Measurements from ENCODE around the gene BBS2. TPM values are rescaled to one million over a fixed set of nuclear protein-coding genes. Genes with fewer than 3 reads are reported as not detected.

The BBS2 gene
- 16.7 to 22.5 TPM (median 18.9 TPM) in 5 replicates for total RNA-seq (2022; extraction: Qiagen RNA extraction; ENCODE audit: low read depth)

GRCh38 chr16:56519459-56520250 is at the start of gene BBS2:
Gene BBS2 (minus strand): TSS chr16:56520024. CDS start chr16:56519862, 162 bp downstream.

GRCh38 chr16:56564793-56565477 is 45.1 kb upstream of the BBS2 start, which contains the start of gene MT4:
Gene MT4 (plus strand): TSS chr16:56565073. CDS start chr16:56565129, 56 bp downstream.

GRCh38 chr16:56450986-56451752 is 68.7 kb downstream of the BBS2 start, which contains the start of the genes NUDT21 and OGFOD1:
Gene NUDT21 (minus strand): TSS chr16:56451332. CDS start chr16:56451202, 130 bp downstream.
Gene OGFOD1 (plus strand): TSS chr16:56451554. CDS start chr16:56451613, 59 bp downstream.

Other genes with a start within 250 kb of the BBS2 start
- 58.6 to 71.7 TPM (median 66.7 TPM) in 5 replicates for gene AMFR, start 94.5 kb downstream of the BBS2 start, total RNA-seq (2022; extraction: Qiagen RNA extraction; ENCODE audit: low read depth)
- 105 to 126 TPM (median 122 TPM) in 5 replicates for gene NUDT21, start 68.7 kb downstream of the BBS2 start, total RNA-seq (2022; extraction: Qiagen RNA extraction; ENCODE audit: low read depth)
- gene OGFOD1, start 68.5 kb downstream of the BBS2 start, total RNA-seq (2022; extraction: Qiagen RNA extraction; ENCODE audit: low read depth) = 65.9 to 95.4 TPM (median 79.4 TPM) in 5 replicates
- not detected in 5 replicates for gene MT4, start 45.0 kb upstream of the BBS2 start, total RNA-seq (2022; extraction: Qiagen RNA extraction; ENCODE audit: low read depth)
- 0.31 TPM in 1 of 5 replicates, not detected in the others for gene MT3, start 69.5 kb upstream of the BBS2 start, total RNA-seq (2022; extraction: Qiagen RNA extraction; ENCODE audit: low read depth)
- gene MT2A, start 88.6 kb upstream of the BBS2 start, total RNA-seq (2022; extraction: Qiagen RNA extraction; ENCODE audit: low read depth) = 1,633 to 2,275 TPM (median 1,837 TPM) in 5 replicates
- gene MT1E, start 105.8 kb upstream of the BBS2 start, total RNA-seq (2022; extraction: Qiagen RNA extraction; ENCODE audit: low read depth) = 0.69 TPM in 1 of 5 replicates, not detected in the others
- gene MT1M, start 112.6 kb upstream of the BBS2 start, total RNA-seq (2022; extraction: Qiagen RNA extraction; ENCODE audit: low read depth) = not detected in 5 replicates
- gene MT1A, start 118.6 kb upstream of the BBS2 start, total RNA-seq (2022; extraction: Qiagen RNA extraction; ENCODE audit: low read depth) = 18.1 to 25.3 TPM (median 21.5 TPM) in 5 replicates
- gene MT1B, start 131.9 kb upstream of the BBS2 start, total RNA-seq (2022; extraction: Qiagen RNA extraction; ENCODE audit: low read depth) = 0.52 TPM in 2 of 5 replicates, not detected in the others
- gene MT1F, start 137.9 kb upstream of the BBS2 start, total RNA-seq (2022; extraction: Qiagen RNA extraction; ENCODE audit: low read depth) = 15.9 to 26.2 TPM (median 18.6 TPM) in 5 replicates
- not detected in 5 replicates for gene MT1G, start 148.0 kb upstream of the BBS2 start, total RNA-seq (2022; extraction: Qiagen RNA extraction; ENCODE audit: low read depth)
- gene MT1H, start 149.8 kb upstream of the BBS2 start, total RNA-seq (2022; extraction: Qiagen RNA extraction; ENCODE audit: low read depth) = not detected in 5 replicates
- 449 to 807 TPM (median 553 TPM) in 5 replicates for gene MT1X, start 162.4 kb upstream of the BBS2 start, total RNA-seq (2022; extraction: Qiagen RNA extraction; ENCODE audit: low read depth)
- 89.1 to 104 TPM (median 98.0 TPM) in 5 replicates for gene NUP93, start 210.1 kb upstream of the BBS2 start, total RNA-seq (2022; extraction: Qiagen RNA extraction; ENCODE audit: low read depth)

All from A549 treated with GW870086 at 1 μM for 4 hours (cell line).